SK-N-SH treated with all-trans-retinoic acid at 6 μM for 48 hours (cell line): ENCODE measurements around the gene PHF19.

Experiments
- ATAC-seq: fragments of 200-7000 bp; cut with Tn5 transposase; 3 replicates; pipeline ENCODE4 v1.9.1; 2020; ENCODE audit warnings: mild to moderate bottlenecking, moderate library complexity
- ARNTL ChIP-seq: fragments of 450-650 bp; formaldehyde crosslinking; IDR thresholded peaks from 2 replicates; pipeline ENCODE4 v1.5.0; 2020; ENCODE audit warnings: low read depth, mild to moderate bottlenecking, moderate library complexity, borderline replicate concordance
- BACH2 ChIP-seq: fragments of 250-450 bp; sonication (Bioruptor Pico); IDR thresholded peaks from 2 replicates; pipeline ENCODE4 v1.9.0; 2021; ENCODE audit warnings: mild to moderate bottlenecking, borderline replicate concordance
- CREB5 ChIP-seq: fragments of 250-450 bp; sonication (Bioruptor Pico); IDR thresholded peaks from 2 replicates; pipeline ENCODE4 v1.5.1; 2020; ENCODE audit warnings: low read depth, mild to moderate bottlenecking, moderate library complexity
- CSDC2 ChIP-seq: fragments of 250-450 bp; sonication (Bioruptor Pico); IDR thresholded peaks from 2 replicates; pipeline ENCODE4 v1.5.0; 2020; ENCODE audit warnings: mild to moderate bottlenecking, moderate library complexity
- CSRNP3 ChIP-seq: fragments of 250-450 bp; sonication (Bioruptor Pico); IDR thresholded peaks from 2 replicates; pipeline ENCODE4 v1.5.1; 2021; ENCODE audit warnings: mild to moderate bottlenecking, moderate library complexity
- ESRRG ChIP-seq: fragments of 250-450 bp; sonication (Bioruptor Pico); IDR thresholded peaks from 2 replicates; pipeline ENCODE4 v1.6.1; 2021; ENCODE audit warnings: mild to moderate bottlenecking
- ISL1 ChIP-seq: fragments of 250-450 bp; sonication (Bioruptor Pico); IDR thresholded peaks from 2 replicates; pipeline ENCODE4 v2.1.2; 2022; ENCODE audit warnings: mild to moderate bottlenecking, moderate library complexity
- PPARA ChIP-seq: fragments of 250-450 bp; sonication (Bioruptor Pico); IDR thresholded peaks from 2 replicates; pipeline ENCODE4 v1.5.0; 2020; ENCODE audit warnings: mild to moderate bottlenecking, borderline replicate concordance
- RARB ChIP-seq: fragments of 250-450 bp; sonication (Bioruptor Pico); IDR thresholded peaks from 2 replicates; pipeline ENCODE4 v1.8.0; 2021; ENCODE audit warnings: mild to moderate bottlenecking, moderate library complexity
- SNAI2 ChIP-seq: fragments of 250-450 bp; sonication (Bioruptor Pico); IDR thresholded peaks from 2 replicates; pipeline ENCODE4 v1.5.0; 2020; ENCODE audit warnings: mild to moderate bottlenecking, moderate library complexity
- TCF4 ChIP-seq: fragments of 250-450 bp; sonication (Bioruptor Pico); IDR thresholded peaks from 2 replicates; pipeline ENCODE4 v1.8.0; 2021; ENCODE audit warnings: mild to moderate bottlenecking, moderate library complexity, borderline replicate concordance
- TOX ChIP-seq: fragments of 250-450 bp; sonication (Bioruptor Pico); IDR thresholded peaks from 2 replicates; pipeline ENCODE4 v1.8.0; 2021; ENCODE audit warnings: mild to moderate bottlenecking, moderate library complexity, borderline replicate concordance
- TSHZ2 ChIP-seq: fragments of 250-450 bp; sonication (Bioruptor Pico); IDR thresholded peaks from 2 replicates; pipeline ENCODE4 v1.5.0; 2020; ENCODE audit warnings: mild to moderate bottlenecking, moderate library complexity
- ZC3H10 ChIP-seq: fragments of 250-450 bp; sonication (Bioruptor Pico); IDR thresholded peaks from 2 replicates; pipeline ENCODE4 v1.5.1; 2021; ENCODE audit warnings: mild to moderate bottlenecking, moderate library complexity
- ZFP3 ChIP-seq: fragments of 250-450 bp; sonication (Bioruptor Pico); IDR thresholded peaks from 2 replicates; pipeline ENCODE4 v1.5.0; 2020; ENCODE audit warnings: mild to moderate bottlenecking, moderate library complexity
- ZFP30 ChIP-seq: fragments of 450-650 bp; formaldehyde crosslinking; IDR thresholded peaks from 2 replicates; pipeline ENCODE4 v1.5.0; 2022; ENCODE audit warnings: mild to moderate bottlenecking, moderate library complexity
- ZNF565 ChIP-seq: fragments of 450-650 bp; formaldehyde crosslinking; conservative IDR thresholded peaks from 2 replicates; pipeline ENCODE4 v1.5.0; 2020; ENCODE audit warnings: low read depth, mild to moderate bottlenecking, moderate library complexity
- ZNF70 ChIP-seq: fragments of 450-650 bp; formaldehyde crosslinking; IDR thresholded peaks from 2 replicates; pipeline ENCODE4 v1.5.0; 2020; ENCODE audit warnings: mild to moderate bottlenecking, moderate library complexity
- ZNF8 ChIP-seq: fragments of 450-650 bp; formaldehyde crosslinking; IDR thresholded peaks from 2 replicates; pipeline ENCODE4 v1.5.0; 2020; ENCODE audit warnings: mild to moderate bottlenecking, moderate library complexity
- TF ChIP-seq, protein P1 (sequence below): fragments of 250-450 bp; sonication (Bioruptor Pico); IDR thresholded peaks from 2 replicates; pipeline ENCODE4 v1.8.0; 2020; ENCODE audit warnings: mild to moderate bottlenecking, moderate library complexity, borderline replicate concordance
- TF ChIP-seq, protein P2 (sequence below): fragments of 250-450 bp; sonication (Bioruptor Pico); IDR thresholded peaks from 2 replicates; pipeline ENCODE4 v1.8.0; 2021; ENCODE audit warnings: low read depth, mild to moderate bottlenecking, moderate library complexity, borderline replicate concordance

Gene PHF19

GRCh38 chr9:120872791-120873502 is 4.0 kb downstream of the PHF19 start (continued):
- TF ChIP-seq ESRRG (CRISPR knock-in tag): no peak
- no peak for TF ChIP-seq BACH2 (CRISPR knock-in tag)
- TF ChIP-seq PPARA (CRISPR knock-in tag): no peak
- TF ChIP-seq ZNF565 (CRISPR knock-in tag): no peak
- TF ChIP-seq ARNTL (CRISPR knock-in tag): no peak
- no peak for TF ChIP-seq ZFP30 (CRISPR knock-in tag)
- no peak for TF ChIP-seq CREB5
- TF ChIP-seq SNAI2: no peak
- TF ChIP-seq, protein P1, sequence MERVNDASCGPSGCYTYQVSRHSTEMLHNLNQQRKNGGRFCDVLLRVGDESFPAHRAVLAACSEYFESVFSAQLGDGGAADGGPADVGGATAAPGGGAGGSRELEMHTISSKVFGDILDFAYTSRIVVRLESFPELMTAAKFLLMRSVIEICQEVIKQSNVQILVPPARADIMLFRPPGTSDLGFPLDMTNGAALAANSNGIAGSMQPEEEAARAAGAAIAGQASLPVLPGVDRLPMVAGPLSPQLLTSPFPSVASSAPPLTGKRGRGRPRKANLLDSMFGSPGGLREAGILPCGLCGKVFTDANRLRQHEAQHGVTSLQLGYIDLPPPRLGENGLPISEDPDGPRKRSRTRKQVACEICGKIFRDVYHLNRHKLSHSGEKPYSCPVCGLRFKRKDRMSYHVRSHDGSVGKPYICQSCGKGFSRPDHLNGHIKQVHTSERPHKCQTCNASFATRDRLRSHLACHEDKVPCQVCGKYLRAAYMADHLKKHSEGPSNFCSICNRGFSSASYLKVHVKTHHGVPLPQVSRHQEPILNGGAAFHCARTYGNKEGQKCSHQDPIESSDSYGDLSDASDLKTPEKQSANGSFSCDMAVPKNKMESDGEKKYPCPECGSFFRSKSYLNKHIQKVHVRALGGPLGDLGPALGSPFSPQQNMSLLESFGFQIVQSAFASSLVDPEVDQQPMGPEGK: no peak

GRCh38 chr9:120870206-120870605 is 6.8 kb downstream of the PHF19 start:
- ATAC-seq: no peak
- TF ChIP-seq TSHZ2 (CRISPR knock-in tag) (no peak), ZNF70 (no peak), ZFP30 (CRISPR knock-in tag) (no peak), ZNF565 (CRISPR knock-in tag) (no peak), RARB (no peak), ZC3H10 (no peak), TOX (CRISPR knock-in tag) (no peak), ZNF8 (CRISPR knock-in tag) (no peak), ZFP3 (CRISPR knock-in tag) (no peak), BACH2 (CRISPR knock-in tag) (no peak)
- TF ChIP-seq, protein P2, sequence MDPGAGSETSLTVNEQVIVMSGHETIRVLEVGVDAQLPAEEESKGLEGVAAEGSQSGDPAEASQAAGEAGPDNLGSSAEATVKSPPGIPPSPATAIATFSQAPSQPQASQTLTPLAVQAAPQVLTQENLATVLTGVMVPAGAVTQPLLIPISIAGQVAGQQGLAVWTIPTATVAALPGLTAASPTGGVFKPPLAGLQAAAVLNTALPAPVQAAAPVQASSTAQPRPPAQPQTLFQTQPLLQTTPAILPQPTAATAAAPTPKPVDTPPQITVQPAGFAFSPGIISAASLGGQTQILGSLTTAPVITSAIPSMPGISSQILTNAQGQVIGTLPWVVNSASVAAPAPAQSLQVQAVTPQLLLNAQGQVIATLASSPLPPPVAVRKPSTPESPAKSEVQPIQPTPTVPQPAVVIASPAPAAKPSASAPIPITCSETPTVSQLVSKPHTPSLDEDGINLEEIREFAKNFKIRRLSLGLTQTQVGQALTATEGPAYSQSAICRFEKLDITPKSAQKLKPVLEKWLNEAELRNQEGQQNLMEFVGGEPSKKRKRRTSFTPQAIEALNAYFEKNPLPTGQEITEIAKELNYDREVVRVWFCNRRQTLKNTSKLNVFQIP (CRISPR knock-in tag): no peak
- TF ChIP-seq, all 23 proteins: peak for 0

GRCh38 chr9:120869726-120870125 is 7.3 kb downstream of the PHF19 start:
- TF ChIP-seq TCF4 (CRISPR knock-in tag): no peak
- no peak for TF ChIP-seq CSDC2 (CRISPR knock-in tag)
- TF ChIP-seq CSRNP3 (CRISPR knock-in tag): no peak
- TF ChIP-seq ISL1 (CRISPR knock-in tag): no peak
- TF ChIP-seq ZNF8 (CRISPR knock-in tag): no peak
- ATAC-seq: no peak
